T-helper 9 cell (primary cell): Measurements from ENCODE around the gene CHST9.
"Not testable (repeated sequence)": the region's sequence is repeated elsewhere in the genome, so short reads cannot be mapped to it uniquely, and the experiment has no call there.

Source experiments
- DNase-seq: peaks from one replicate; pipeline ENCODE4 v3.0.0-alpha.2; 2020

CHST9 gene

DNA sequence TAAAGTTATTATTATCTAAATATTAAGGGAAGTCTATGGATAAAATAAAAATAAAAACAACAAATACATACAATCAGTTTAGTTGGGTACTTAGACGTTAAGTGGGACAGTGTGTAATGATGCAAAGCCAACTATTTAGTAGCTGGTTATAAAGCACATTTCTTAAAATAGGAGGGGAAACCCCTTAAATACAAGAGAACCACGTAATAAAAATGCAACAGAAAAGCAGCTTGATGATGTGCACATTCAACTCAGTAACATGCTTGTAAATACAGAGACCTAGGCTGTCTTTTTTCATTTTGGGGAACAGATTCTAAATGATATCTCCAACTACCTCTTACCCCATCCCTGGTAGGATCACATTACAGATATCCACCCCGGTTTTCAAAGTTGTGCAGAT is 185.3 kb downstream of the CHST9 start:
- DNase-seq: no peak

- DNase-seq: no peak
These were observed 191.5 kb downstream of the CHST9 start for GRCh38 chr18:26993568-26993967.

DNA sequence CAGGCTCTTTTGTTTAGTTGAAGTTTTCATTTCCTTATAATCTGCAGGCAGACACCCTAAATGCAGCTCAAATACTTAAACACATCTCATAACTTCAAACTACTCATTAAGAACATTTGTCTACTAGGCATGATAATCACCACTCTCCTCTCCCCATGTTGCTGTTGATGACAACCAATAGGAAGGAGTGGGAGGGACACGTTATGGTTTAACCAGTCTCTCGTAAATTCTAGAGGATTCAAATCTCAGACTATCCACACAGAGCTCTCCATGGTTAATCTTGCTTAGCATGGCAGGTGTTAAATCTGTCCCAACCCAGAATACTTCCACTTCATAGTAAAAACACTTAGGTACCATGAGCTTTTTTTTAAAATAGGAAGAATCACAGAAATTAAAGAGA is 192.2 kb downstream of the CHST9 start:
- DNase-seq: no peak

GRCh38 chr18:26989842-26990241 is 195.3 kb downstream of the CHST9 start:
- no peak for DNase-seq

DNA sequence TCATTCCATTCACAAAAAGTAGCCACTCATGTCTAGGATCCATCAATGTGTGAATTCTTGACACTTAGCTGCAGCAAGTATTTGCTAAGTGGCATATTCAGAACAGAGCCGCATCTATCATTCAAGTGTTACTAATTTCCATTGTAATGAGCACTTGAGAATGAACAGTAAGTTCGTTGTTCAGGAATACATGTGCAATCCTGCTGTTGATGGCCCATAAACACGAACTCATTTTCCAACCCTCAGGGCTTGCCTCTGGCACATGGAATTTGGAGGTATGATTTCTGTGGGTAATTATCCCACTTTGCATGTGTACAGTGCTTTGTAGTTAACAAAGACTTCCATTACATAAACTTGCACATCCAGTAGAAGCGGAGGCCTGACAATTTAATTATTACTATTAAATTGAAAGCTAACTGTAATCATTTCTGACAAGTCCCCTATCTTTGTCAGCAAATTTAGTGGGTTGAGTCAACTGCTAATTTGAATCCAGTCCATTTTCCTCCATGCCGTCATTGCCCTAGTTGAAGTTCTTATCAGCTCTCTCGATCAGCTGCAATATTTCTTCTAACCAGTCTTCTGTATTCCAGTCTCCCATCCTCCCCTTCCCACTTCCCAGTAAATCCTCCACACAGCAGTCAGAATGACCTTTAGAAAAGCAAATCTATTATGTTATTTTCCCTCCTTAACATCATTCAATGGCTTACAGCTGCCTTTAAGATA is 203.6 kb downstream of the CHST9 start:
- DNase-seq: no peak

DNA sequence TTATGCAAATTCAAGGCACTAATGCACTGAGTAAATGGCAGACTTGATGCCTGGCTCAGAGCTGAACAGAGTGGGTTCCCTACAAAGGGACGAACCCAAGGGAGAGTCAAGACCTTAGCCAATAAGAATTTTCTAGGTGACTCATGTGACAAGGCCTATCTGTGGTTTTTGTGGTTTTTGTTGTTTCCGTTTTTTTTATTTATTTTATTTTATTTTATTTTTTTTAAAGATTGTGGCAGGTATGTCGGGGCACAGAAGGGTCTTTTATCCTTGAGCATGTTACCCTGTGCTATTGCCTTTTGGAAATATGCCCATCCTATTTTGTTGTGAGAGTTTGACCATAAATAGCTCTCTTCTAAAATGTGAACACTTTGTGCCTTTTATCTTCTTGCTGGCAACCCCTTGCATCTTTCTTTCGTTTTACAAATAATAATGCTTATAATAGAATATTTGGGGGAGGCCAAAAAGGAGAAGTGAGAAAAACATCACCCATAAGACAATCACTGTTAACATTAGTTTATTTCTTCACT is 206.2 kb downstream of the CHST9 start:
- no peak for DNase-seq

- no peak for DNase-seq
These were observed 207.3 kb downstream of the CHST9 start for GRCh38 chr18:26977781-26978180.

DNA sequence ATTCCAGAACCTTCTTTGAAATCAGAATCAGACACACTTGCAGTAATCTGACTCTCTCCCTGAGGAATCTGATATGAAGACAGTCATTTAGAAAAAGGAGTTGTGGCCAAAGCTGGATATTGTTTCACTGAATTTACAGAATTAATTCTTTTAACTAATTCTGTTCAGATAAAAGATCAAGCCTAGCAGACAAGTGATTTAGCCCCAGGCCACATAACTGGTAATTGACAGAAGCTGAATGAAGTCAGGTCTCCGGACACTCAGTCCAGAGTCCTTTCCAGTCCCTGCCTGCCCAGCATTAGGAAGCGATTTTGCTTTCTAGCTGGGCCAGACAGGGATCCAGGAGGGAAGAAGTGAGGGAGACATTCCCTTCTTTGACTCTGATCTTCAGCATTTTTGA is 208.9 kb downstream of the CHST9 start:
- DNase-seq: no peak

DNA sequence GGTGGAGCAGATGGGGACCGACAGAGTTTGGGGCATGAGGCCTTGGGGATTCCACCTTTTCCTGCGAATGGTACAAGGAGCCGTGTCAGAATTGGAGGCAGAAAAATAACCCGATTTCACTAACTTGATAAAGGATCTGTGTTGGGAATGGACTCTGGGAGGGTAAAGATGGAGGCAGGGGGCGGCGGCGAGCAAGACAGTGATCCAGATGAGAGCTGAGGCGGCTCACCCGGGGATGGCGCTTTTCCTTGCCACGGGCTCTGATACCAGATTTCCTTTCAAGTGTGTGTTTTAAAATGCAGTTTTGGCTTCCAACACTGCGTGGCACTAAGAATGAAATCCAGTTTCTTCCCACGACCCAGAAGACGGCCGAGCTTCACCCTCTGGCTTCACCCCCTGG is 212.6 kb downstream of the CHST9 start:
- not testable (repeated sequence) for DNase-seq

- no peak for DNase-seq
These were observed 213.7 kb downstream of the CHST9 start for GRCh38 chr18:26971409-26971808.

GRCh38 chr18:26970637-26971036 is 214.5 kb downstream of the CHST9 start:
- no peak for DNase-seq

GRCh38 chr18:26965206-26965605 is 219.9 kb downstream of the CHST9 start:
- no peak for DNase-seq

GRCh38 chr18:26963292-26963691 is 221.8 kb downstream of the CHST9 start:
- no peak for DNase-seq

GRCh38 chr18:26961839-26962238 is 223.3 kb downstream of the CHST9 start:
- DNase-seq: no peak

- no peak for DNase-seq
These were observed 224.2 kb downstream of the CHST9 start for GRCh38 chr18:26960911-26961310.

- DNase-seq: no peak
These were observed 228.2 kb downstream of the CHST9 start for GRCh38 chr18:26956863-26957262.

DNA sequence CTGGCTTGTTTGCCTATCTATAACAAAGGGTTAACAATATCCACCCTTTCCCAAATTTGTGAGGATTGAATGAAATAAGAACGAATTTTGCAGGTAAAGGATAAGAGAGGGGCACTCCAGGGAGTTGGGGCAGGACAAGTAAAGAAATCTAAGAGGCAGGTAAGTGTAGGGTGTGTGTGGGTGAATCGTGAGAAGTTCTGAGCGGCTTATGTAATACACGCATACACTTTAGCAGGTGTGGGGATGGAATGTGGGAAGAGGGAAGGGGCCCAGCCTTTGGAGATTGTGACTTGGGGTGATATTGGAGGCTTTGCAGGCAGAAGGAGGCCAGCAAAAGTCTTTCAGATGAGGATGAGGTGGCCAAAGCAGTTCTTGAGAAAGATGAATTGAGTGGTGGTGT is 236.4 kb downstream of the CHST9 start:
- DNase-seq: no peak

DNA sequence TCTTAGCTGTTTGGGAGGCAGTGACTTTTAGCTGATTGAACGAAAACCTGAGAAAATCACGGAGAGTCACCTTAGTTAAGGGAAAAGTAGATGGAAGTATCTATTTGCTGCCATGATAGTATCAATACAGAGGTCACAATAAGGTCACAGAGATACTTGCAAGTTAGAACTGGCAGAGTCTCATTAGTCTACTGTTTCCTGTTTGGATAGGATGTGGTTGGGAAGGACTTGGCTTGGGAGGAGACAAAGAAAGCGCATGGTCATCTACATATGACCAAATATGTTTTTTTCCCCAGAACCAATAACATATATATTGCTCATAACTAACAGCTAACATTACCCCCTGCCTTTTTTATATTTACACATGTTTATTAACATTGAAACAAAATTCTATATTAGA is 241.2 kb downstream of the CHST9 start:
- no peak for DNase-seq

DNA sequence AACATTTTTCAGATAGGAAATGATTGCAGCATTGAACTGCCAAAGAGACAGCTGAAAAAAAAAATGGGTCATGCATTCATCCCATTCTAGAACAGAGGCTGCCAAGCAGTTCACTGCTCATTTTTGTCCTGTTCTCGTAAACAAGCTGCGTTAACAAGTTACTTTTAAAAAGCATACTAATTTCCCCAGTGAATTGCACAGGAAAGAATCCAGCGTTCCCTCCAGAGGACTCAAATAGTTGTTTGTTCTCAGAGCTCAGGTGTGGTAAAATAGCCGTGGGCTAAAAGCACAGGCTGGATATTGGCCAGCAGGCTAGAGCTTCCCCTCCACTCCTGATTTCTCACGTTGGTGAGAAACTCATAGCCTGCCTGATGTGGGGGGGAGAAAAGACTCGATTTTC is 243.5 kb downstream of the CHST9 start:
- DNase-seq: no peak

DNA sequence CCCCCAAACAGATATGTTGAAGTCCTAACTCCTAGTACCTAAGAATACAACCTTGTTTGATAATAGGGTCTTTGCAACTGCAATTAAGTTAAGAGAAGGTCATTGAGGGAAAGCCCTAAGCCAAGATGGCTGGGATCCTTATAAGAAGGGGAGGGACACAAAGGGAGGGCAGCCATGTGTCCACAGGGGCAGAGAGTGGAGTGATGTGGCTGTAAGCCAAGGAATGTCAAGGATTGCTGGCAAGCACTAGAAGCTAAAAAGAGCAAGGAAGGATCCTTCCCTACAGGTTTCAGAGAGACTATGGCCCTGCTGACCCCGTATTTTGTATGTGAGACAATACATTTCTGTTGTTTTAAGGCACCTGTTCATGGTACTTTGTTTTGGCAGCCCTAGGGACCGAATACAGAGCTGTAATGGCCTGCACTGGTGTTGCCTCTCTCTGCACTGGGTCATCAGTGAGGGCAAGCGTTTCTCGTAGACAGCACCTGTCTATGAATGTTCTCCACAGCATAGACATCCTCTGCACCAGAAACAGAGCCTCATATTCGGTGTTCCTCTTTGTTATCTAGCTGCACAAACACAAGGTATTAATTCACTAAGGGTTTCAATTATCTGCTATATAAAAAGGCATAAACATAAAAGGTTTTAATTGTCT is 244.2 kb downstream of the CHST9 start:
- DNase-seq: no peak

- no peak for DNase-seq
These were observed 253.4 kb downstream of the CHST9 start for GRCh38 chr18:26931659-26932058.

- DNase-seq: no peak
These were observed 254.5 kb downstream of the CHST9 start for GRCh38 chr18:26930630-26931029.

DNA sequence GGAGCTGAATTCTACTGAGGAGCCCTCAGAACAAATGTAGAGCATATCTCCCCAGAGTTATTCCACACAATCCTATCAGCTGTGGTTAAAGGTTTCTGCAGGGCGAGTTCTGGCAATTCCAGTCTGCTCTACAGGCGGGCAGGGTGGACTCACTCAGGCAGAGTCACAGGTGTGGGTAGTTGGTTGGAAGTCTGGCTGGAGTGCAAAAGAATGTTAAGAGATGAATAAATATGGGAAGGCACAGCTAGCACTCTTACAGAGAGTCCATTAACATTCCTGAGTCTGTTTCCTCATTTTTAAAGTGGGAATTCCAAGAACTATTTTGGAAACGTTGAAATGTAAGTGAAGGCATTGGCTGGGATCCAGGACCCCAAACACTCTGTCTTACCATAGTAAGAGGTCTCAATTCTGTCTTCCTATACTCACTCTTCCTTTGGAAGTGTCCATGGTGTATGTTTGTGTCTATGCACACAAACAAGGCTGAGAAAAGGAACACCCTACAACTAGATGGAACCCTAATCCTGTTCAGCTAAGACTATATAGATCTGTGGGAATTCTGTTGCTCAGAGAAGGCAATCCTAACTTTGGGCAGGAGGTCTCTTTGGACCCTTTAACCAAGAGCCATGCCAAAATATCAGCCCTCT is 256.3 kb downstream of the CHST9 start:
- no peak for DNase-seq

- not testable (repeated sequence) for DNase-seq
These were observed 257.3 kb downstream of the CHST9 start for GRCh38 chr18:26927822-26928221.
